Stomach (tissue), 9 donors: ENCODE measurements around the gene CYREN. TPM values are rescaled to one million over a fixed set of nuclear protein-coding genes. Genes with fewer than 3 reads are reported as not detected.
A peak's percentile ranks its signal among the peaks of the same experiment; 100 is the strongest.

Experiments used
- DNase-seq, 2 donors: peaks; one replicate each; pipeline versions ENCODE4 v3.0.0 to v3.0.0-alpha.2; 2013 to 2019
- H3K27ac ChIP-seq, 5 donors: fragments of 200-600 bp in 4 of 5; sonication (generic) in 4 of 5; one replicate each; pipeline ENCODE4 v1.5.1; 2013 to 2019; ENCODE audit warnings: mild to moderate bottlenecking in 1 of 5, moderate library complexity in 1 of 5
- H3K27me3 ChIP-seq, 3 donors: fragments of 200-600 bp; sonication (generic); one replicate each; pipeline ENCODE4 v1.5.1; 2017 to 2019; ENCODE audit warnings: mixed run types in 1 of 3
- H3K36me3 ChIP-seq, 4 donors: fragments of 200-600 bp; sonication (generic); 1 replicate in 3 of 4; 2 replicates in 1 of 4; pipeline ENCODE4 v1.5.1; 2016 to 2019
- H3K4me1 ChIP-seq, 4 donors: fragments of 200-600 bp; sonication (generic); one replicate each; pipeline ENCODE4 v1.5.1; 2016 to 2019
- H3K4me3 ChIP-seq, 4 donors: fragments of 200-600 bp; sonication (generic) in 3 of 4; one replicate each; pipeline ENCODE4 v1.5.1; 2016 to 2019; ENCODE audit warnings: mild to moderate bottlenecking in 1 of 4
- H3K9me3 ChIP-seq, 4 donors: fragments of 200-600 bp; sonication (generic); one replicate each; pipeline ENCODE4 v1.5.1; 2016 to 2019
- EP300 ChIP-seq: sonication (generic); formaldehyde crosslinking; IDR thresholded peaks from one replicate; pipeline ENCODE4 v1.6.1; 2017; ENCODE audit warnings: antibody characterized with exemption
- POLR2A ChIP-seq, 4 donors: fragments of 450-650 bp; IDR thresholded peaks; one replicate each; pipeline ENCODE4 v1.6.1; 2016; ENCODE audit warnings: antibody characterized with exemption in 4 of 4, control low read depth in 2 of 4, mild to moderate bottlenecking in 1 of 4, moderate library complexity in 1 of 4
- POLR2AphosphoS5 ChIP-seq, 3 donors: sonication (generic); formaldehyde crosslinking; IDR thresholded peaks; one replicate each; pipeline ENCODE4 v1.6.1; 2016; ENCODE audit warnings: antibody characterized with exemption in 3 of 3
- WGBS, 5 donors: extraction: QIAGEN DNeasy Blood & Tissue Kit in 3 of 5; methylation state at CpG; one replicate each; pipeline versions ENCODE4 v1.1.5 to v1.1.7; 2013 to 2018; 5-methylcytosine and 5-hydroxymethylcytosine counted together
- intact Hi-C: fragments of 100-400 bp; cut with DNase I; formaldehyde crosslinking; loops from one replicate; pipeline ENCODE4 v1.15.1; 2023; ENCODE audit warnings: low total_unique reads
- polyA plus RNA-seq, 3 donors: library from polyadenylated mRNA; stranded (reverse); fragments of 200-250 nt; gene quantifications; one replicate each; pipeline ENCODE4 v1.2.3, GENCODE V29; 2013
- total RNA-seq, 5 donors: library from RNA; depleted of rRNA; stranded (reverse); fragments of >200 nt; gene quantifications; one replicate each; pipeline versions ENCODE4 v1.1.0 to v1.2.3, GENCODE V29; 2014 to 2016
- TF ChIP-seq, protein P1 (sequence below), 7 experiments: fragments of 450-650 bp in 4 of 7; fragments of 200-600 bp in 3 of 7; sonication (generic) in 3 of 7; IDR thresholded peaks; one replicate each; pipeline ENCODE4 v1.5.1; 2016 to 2019; ENCODE audit warnings: antibody characterized with exemption in 7 of 7, control low read depth in 2 of 7, mild to moderate bottlenecking in 1 of 7
- donor health status: healthy with polysubstance abuse.
- donor health status: Bipolar disorder and iron deficiency.
- donor health status: healthy.

Gene CYREN
- total and polyA plus RNA-seq, 8 donors: 11.1 to 33.0 (median 30.2) TPM

DNA sequence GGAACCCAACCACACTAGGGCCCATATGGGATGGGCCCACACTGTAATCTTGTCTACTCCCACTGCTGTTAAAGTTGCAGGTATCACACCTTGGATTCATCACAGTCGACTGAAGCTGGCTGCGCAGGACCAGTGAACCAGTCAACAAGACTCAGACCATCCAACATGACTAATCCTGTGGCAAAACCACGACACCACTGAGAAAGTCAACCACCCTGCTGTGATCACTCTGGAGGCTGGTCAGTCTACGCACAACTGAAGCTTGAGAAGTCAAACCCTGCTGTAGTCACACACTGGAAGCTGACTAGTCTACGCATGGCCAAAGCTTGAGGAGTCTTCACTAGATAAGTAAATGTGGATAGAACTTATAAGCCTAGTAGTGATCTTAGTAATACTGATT is 9.6 kb upstream of the CYREN start:
- 86 to 97% (median 94%) methylated on average over 5 of the region's 5 CpGs for WGBS, 5 donors
- Histone ChIP-seq H3K9me3 (peaks cover 18 to 45% (median 26%) of the 10 kb centered on the region in 4 donors), H3K4me1 (peaks cover 5 to 15% (median 10%) of the 10 kb centered on the region in 4 donors), H3K27me3 (no peaks in the 10 kb centered on the region), H3K4me3 (no peak overlapping the region), H3K36me3 (peaks cover 17 to 52% (median 41%) of the 10 kb centered on the region in 4 donors), H3K27ac (peak overlapping the region; percentile 78 to 87 (median 82))
- intact Hi-C loops: no loop called here
- TF ChIP-seq, protein P1, sequence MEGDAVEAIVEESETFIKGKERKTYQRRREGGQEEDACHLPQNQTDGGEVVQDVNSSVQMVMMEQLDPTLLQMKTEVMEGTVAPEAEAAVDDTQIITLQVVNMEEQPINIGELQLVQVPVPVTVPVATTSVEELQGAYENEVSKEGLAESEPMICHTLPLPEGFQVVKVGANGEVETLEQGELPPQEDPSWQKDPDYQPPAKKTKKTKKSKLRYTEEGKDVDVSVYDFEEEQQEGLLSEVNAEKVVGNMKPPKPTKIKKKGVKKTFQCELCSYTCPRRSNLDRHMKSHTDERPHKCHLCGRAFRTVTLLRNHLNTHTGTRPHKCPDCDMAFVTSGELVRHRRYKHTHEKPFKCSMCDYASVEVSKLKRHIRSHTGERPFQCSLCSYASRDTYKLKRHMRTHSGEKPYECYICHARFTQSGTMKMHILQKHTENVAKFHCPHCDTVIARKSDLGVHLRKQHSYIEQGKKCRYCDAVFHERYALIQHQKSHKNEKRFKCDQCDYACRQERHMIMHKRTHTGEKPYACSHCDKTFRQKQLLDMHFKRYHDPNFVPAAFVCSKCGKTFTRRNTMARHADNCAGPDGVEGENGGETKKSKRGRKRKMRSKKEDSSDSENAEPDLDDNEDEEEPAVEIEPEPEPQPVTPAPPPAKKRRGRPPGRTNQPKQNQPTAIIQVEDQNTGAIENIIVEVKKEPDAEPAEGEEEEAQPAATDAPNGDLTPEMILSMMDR (IDR thresholded peaks at IDR 0.05): no peak
- TF ChIP-seq EP300 (no peak), POLR2A (IDR thresholded peaks at IDR 0.05) (no peak), POLR2AphosphoS5 (IDR thresholded peaks at IDR 0.05) (no peak)
- no peak for DNase-seq

DNA sequence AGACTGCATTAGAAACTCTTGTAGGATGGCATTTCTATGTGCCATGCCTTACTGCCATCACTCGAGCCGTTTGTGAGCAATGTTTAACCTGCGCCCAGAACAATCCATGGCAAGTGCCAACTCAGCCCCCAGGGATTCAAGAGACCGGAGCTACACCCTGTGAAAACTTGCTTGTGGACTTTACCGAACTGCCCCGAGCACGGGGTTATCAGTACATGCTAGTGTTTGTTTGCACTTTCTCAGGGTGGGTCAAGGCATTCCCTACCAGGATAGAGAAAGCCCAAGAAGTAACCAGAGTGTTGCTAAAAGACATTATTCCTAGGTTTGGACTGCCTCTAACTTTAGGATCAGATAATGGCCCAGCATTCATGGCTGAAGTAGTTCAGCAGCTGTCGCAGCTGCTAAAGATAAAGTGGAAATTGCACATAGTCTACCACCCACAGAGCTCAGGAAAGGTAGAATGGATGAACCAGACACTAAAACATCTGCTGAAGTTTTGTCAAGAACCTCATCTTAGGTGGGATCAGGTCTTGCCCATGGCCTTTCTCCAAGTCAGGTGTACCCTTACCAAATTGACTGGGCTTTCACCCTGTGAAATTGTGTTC is 8.9 kb upstream of the CYREN start:
- Histone ChIP-seq H3K36me3 (peaks cover 10 to 45% (median 34%) of the 10 kb centered on the region in 4 donors), H3K4me1 (peaks cover 5 to 15% (median 10%) of the 10 kb centered on the region in 4 donors), H3K27me3 (no peaks in the 10 kb centered on the region), H3K9me3 (peaks cover 18 to 45% (median 26%) of the 10 kb centered on the region in 4 donors), H3K4me3 (no peak overlapping the region), H3K27ac (peak overlapping the region; percentile 78 to 87 (median 82))
- peak; percentile 9 to 68 (median 47) for TF ChIP-seq POLR2AphosphoS5 (IDR thresholded peaks at IDR 0.05)
- TF ChIP-seq POLR2A (IDR thresholded peaks at IDR 0.05): no peak
- TF ChIP-seq EP300: no peak
- DNase-seq: peak; percentile 80 to 88
- intact Hi-C loops: no loop called here
- WGBS, 5 donors: 27 to 58% (median 42%) methylated on average over 8 of the region's 8 CpGs

DNA sequence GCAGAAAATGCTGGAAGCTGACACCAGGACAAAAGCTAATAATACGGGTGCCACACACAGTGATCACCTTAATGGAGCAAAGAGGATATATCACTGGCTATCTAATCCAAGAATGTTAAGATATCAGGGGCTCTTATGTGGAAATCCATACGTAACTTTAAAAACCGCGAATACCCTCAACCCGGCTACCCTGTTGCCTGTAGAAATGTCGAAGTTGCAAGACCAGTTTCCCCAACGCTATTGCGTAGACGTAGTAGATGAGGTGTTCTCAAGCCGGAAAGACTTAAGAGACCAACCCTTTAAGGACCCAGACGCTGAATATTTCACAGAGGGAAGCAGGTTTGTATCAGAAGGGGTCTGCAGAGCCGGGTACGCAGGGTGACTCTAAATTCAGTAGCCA is 7.9 kb upstream of the CYREN start:
- Histone ChIP-seq H3K4me3 (no peak overlapping the region), H3K36me3 (peaks cover 6 to 34% (median 23%) of the 10 kb centered on the region in 4 donors), H3K4me1 (peaks cover 5 to 15% (median 10%) of the 10 kb centered on the region in 4 donors), H3K27ac (peak overlapping the region; percentile 78 to 87 (median 82)), H3K9me3 (peaks cover 18 to 40% (median 26%) of the 10 kb centered on the region in 4 donors), H3K27me3 (no peaks in the 10 kb centered on the region)
- WGBS, 5 donors: 32 to 66% (median 51%) methylated on average over 13 of the region's 13 CpGs
- peak; percentile 74 to 91 for DNase-seq
- TF ChIP-seq POLR2AphosphoS5 (IDR thresholded peaks at IDR 0.05) (peak in 2 of 3 donors; percentile 40 to 47), EP300 (no peak)
- TF ChIP-seq, protein P1 (IDR thresholded peaks at IDR 0.05): no peak
- intact Hi-C loops: no loop called here

DNA sequence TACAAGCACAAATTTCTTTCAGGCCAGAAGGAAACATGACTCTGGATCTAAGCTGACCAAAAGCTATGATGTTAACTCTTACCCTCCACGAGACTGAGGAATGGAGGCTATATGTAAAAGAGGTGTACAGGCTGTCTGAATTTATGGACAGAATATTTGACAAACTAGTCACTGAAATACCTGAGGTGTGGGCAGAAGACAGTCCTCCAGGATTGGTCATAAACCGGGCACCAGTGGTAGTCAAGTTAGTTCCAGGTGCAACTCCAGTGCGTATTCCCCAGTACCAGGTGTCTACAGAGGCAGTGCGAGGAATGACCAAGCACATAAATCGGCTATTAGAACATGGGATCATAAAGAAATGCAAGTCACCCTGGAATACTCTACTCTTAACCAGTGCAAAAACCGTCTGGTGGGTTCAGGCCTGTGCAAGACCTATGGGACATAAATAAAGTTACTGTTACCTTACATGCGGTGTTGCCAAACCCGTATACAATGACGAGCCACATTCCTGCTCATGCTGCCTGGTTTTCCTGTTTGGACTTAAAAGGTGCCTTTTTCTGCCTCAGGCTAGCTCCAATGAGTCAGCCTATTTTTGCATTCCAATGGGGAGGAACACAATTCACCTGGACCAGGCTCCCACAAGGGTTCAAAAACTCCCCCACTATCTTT is 6.7 kb upstream of the CYREN start:
- peaks cover 5 to 15% (median 10%) of the 10 kb centered on the region in 4 donors for H3K4me1 ChIP-seq
- H3K4me3 ChIP-seq: no peak overlapping the region
- TF ChIP-seq POLR2A (IDR thresholded peaks at IDR 0.05) (no peak), EP300 (no peak), POLR2AphosphoS5 (IDR thresholded peaks at IDR 0.05) (no peak)
- TF ChIP-seq, protein P1 (IDR thresholded peaks at IDR 0.05): no peak
- WGBS, 5 donors: 90 to 98% (median 94%) methylated on average over 9 of the region's 9 CpGs
- peak in 1 of 2 donors; percentile 37 for DNase-seq
- no peaks in the 10 kb centered on the region for H3K27me3 ChIP-seq
- H3K36me3 ChIP-seq: peaks cover 0 to 22% (median 11%) of the 10 kb centered on the region in 4 donors
- H3K9me3 ChIP-seq: peaks cover 16 to 28% (median 21%) of the 10 kb centered on the region in 4 donors
- H3K27ac ChIP-seq: peak overlapping the region; percentile 78 to 87 (median 82)
- intact Hi-C loops: no loop called here
